HG02678 (cell line): Measurements from ENCODE around the gene SMYD4.
"Not testable (repeated sequence)": the region's sequence is repeated elsewhere in the genome, so short reads cannot be mapped to it uniquely, and the experiment has no call there.

ENCODE experiments used
- ATAC-seq: cut with Tn5 transposase; IDR thresholded peaks from one replicate; pipeline ENCODE4 v1.9.1; 2021; ENCODE audit warnings: mild to moderate bottlenecking, moderate library complexity; ENCODE audit not compliant: unreplicated experiment

Gene SMYD4, protein sequence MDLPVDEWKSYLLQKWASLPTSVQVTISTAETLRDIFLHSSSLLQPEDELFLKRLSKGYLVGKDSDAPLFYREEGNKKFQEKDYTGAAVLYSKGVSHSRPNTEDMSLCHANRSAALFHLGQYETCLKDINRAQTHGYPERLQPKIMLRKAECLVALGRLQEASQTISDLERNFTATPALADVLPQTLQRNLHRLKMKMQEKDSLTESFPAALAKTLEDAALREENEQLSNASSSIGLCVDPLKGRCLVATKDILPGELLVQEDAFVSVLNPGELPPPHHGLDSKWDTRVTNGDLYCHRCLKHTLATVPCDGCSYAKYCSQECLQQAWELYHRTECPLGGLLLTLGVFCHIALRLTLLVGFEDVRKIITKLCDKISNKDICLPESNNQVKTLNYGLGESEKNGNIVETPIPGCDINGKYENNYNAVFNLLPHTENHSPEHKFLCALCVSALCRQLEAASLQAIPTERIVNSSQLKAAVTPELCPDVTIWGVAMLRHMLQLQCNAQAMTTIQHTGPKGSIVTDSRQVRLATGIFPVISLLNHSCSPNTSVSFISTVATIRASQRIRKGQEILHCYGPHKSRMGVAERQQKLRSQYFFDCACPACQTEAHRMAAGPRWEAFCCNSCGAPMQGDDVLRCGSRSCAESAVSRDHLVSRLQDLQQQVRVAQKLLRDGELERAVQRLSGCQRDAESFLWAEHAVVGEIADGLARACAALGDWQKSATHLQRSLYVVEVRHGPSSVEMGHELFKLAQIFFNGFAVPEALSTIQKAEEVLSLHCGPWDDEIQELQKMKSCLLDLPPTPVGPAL

DNA sequence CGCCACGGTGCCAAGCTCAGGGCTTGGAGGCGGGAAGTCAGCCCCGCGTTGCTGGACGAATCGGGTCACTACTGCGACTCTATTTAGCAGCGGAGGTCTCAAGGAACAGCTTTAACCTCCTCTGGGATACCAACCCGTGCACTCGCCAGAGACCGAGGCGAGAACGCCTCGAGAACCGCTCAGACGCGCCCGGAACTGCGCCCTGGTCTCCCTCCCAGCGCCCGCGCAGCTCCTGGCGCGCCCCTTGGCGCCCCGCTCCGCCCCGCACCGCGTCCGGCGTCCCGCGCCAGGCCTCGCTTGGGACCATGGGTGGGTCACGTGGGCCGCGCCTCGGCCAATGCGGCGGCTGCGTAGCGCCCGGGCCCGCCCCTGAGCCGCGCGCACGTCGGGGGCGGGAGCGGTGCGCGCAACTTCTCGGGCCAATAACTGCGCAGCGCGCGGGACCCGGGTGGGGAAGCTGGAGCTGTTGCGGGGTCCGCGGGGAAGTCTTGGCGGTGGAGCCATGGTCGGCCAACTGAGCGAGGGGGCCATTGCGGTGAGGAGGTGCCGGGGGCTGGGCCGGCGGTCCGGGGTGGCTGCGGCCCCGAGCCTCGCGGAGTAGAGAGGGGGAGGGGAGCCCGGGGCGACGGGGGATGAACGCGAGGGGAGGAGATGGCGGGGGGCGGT, at the start of gene SMYD4, which contains the start of gene RPA1:
Gene SMYD4, minus strand, starts transcription at position 311 of the 666 bp plus-strand sequence. CDS start 1,908 bp downstream, outside the sequence.
Gene RPA1, plus strand, starts transcription at position 414 of the 666 bp plus-strand sequence. Its CDS starts 89 bp downstream, at position 503.
- ATAC-seq = peak; percentile 91

DNA sequence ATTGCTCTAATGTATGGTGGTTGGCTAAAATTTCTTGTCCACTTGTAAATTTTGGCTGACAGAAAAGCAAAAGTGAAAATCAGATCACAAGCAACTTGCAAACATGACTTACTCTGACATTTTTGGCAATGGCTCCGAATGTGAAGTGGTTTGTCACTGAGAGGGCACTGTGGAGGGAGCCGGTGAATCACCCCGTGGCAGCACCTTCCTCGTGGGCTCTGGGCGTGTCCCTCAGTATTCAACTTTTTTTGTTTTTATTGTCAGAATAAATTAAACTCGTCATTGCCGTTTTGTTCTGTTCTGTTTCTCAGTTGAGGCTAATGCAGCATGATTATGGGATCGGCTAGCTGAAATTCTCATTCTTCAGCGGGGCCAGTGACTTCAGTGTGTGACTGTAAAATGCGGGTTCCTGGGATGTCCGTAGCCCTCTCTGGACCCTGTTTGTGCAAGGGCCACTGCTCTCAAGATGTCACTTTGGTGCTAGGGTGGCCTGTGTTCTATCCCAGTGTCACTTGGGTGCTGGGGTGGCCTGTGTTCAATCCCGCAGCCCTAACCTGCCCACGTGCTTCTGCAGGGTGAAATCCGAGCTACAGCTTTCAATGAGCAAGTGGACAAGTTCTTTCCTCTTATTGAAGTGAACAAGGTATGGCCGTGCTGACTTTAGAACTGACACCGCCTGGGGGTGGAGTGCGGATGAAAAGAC, 48.9 kb upstream of the SMYD4 start:
- no peak for ATAC-seq

DNA sequence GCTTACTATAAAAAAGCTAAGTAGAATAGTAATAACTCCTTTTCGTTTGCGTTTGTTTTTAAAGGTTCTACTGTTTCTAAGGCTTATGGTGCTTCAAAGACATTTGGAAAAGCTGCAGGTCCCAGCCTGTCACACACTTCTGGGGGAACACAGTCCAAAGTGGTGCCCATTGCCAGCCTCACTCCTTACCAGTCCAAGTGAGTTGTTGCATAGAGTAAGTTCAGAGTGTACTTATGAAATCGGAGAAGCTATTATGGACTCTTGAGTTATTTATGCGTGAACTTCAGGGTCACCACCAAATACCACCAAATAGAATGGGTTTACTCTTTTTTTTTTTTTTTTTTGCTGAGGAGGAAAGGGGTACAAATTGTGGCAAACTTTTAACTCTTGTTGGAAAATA, 45.9 kb upstream of the SMYD4 start:
- ATAC-seq = no peak

DNA sequence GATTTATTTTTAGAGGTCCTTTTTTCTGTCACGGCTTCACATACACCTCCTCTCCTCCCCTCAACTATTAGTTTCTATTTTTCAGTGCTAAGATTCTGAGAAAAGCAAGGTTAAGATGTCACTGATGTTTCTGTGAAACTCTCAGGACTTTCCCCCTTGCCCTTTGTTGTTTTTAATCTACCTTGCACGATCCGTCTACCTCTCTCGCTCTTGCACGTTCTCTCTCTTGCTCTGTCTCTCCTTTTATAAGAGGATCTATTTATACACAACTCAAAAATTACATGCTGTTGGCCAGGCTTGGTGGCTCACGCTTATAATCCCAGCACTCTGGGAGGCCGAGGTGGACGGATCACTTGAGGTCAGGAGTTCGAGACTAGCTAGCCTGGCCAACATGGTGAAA, 43.7 kb upstream of the SMYD4 start:
- ATAC-seq = no peak

DNA sequence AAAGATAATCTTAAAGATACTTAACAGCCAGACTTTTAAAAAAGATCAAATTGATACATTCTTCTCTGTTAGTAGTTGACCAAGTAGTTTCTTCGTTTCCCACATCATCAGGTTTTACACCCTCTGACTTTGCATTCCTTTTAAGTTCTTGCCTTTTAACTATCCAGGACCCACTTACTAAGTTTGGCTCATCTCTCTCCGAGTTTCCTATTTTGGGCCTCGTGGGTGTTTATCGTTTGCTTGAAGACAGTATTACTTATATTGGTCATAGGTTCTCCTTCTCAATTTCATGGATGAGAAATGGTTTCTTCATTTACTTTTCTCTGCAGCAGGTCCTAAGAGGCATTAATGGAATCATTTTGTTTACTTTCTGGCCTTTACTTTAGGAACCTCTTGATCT, 43.3 kb upstream of the SMYD4 start:
- no peak for ATAC-seq

DNA sequence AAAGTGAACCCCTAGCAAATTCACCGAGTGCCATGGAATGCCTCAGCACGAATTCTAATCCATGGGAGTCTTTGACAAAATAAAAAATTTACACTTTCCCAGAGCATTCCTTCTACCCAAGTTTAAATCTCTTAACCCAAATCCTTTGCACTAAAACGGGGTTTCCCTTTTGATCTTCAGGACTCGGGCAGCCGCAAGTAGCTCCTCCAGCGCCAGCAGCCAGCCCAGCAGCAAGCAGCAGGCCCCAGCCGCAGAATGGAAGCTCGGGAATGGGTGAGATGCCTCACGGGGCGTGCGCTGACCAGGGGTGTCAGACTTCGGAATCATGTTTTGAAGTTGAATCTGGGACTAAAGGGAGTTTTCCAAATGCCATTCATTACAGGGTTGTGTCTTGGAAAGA, 42.6 kb upstream of the SMYD4 start:
- no peak for ATAC-seq

DNA sequence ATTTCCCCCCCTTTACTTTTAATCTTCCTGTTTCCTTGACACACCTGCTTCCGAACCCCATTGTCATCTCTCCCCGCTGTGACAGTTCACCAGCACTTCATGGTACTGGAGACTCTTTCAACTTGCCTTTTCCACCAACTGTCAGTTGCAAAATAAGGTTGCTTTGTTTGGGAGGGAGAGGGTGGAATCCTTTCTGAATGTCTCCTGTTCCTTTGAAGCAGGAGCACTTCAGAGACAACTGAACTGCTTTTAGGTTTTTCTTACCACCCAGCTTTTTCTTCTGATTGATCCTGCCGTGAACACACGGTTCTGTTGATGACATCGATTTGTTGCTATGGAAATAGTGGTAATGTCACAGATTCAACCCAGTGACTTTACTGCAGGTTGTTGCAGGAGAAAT, 42.1 kb upstream of the SMYD4 start:
- ATAC-seq = no peak

DNA sequence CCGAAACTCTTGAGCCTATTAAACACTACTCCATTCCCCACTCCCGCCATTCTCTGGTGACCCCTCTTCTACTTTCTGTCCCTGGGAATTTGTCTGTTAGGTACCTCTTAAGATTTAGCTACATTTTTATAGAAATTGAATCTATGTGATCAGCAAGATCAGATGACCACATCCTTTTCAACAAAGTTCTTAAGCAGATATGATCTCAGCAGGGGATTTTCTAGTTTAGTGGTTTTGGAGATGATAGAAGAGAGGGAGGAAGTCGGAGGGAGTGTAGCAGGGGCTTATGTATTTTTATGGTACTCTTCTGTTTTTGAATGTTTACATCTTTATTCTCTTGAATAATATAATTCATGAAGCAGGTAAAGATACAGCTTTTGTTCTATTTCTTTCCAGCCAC, 40.9 kb upstream of the SMYD4 start:
- no peak for ATAC-seq

DNA sequence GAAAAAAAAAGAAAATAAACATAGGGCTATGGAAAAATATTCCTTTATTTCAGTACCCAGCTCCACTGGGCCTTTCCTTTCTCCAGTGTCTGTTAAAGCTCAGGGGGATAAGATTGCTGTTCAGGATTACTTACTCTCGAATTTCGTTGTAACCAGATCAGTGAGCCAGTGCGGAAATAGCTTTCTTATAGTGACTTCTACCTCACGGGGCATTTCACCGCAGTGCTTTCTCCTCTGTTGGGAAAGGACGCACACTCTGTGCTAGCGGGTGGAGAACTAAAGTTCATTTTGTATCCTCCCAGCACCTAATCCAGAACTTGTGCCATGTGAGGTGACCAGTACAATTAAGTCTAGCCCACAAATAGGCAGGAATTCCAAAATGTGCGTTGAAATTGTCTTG, 38.4 kb upstream of the SMYD4 start:
- no peak for ATAC-seq

DNA sequence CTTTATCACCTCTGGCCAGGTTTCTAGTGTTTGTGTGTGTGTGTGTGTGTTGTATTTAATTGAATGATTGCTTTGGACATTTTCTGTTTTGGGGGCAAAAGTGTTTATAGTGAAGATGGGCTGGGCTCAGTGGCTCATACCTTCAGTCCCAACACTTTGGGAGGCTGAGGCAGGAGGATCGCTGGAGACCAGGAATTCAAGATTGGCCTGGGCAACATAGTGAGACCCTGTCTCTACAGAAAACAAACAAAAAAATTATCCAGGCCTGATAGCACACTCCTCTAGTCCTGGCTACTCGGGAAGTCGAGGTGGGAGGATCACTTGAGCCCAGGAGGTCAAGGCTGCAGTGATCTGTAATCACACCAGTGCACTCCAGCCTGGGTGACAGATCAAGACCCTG, 37.6 kb upstream of the SMYD4 start:
- ATAC-seq = no peak

DNA sequence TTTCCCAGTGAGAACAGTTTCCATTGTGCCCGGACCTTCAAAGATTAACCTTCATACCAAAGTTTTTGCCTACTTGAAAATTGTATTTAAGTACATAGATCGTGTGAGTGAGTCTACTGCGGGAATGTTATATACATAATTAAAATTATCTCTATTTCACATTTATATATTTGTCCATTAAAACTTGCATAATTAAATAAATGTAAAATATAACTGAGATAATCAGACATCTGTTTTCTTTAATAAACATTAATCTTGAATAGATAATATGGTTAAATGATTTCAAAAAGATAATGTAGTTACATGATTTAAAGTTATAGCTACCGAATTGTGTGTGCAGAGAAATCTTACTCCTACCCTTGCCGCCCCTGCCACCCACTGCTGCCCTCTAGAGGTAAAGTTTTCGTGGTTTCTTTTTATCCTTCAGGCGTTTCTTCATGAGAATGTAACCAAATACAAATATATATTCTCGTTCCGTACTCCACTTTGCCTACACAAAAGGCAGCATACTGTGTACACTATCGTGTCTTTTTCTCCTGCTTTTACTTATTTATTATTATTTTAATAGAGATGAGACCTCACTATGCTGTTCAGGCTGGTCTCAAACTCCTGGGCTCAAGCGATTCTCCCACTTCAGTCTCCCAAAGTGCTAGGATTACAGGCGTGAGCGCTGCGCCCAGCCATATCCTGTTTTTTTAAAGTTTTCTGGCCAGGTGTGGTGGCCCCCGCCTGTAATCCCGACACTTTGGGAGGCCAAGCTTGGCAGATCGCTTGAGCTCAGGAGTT, 35.7 kb upstream of the SMYD4 start:
- no peak for ATAC-seq

DNA sequence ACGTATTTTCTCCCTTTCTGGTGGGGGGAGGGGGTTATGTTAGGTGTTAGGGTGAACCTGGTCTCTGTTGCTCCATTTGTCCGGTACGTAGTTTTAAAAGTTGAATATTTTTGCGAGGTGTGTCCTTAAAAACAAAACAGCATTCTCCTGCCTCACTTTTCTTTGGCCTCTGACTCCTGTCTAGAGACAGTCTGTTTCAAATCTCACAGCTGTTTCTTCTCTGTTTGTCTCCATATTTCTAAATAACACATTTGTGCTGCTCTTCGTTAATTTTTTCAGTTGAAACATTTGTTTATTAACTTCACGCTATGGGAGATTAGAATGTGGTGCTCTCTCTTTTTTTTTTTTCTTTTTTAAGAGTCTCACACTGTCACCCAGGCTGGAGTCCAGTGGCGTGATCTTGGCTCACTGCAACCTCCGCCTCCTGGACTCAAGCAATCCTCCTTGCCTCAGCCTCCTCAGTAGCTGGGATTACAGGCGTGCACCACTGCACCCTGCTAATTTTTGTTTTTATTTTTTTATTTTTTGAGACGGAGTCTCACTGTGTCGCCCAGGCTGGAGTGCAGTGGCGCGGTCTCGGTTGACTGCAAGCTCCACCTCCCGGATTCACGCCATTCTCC, 31.8 kb upstream of the SMYD4 start:
- no peak for ATAC-seq

DNA sequence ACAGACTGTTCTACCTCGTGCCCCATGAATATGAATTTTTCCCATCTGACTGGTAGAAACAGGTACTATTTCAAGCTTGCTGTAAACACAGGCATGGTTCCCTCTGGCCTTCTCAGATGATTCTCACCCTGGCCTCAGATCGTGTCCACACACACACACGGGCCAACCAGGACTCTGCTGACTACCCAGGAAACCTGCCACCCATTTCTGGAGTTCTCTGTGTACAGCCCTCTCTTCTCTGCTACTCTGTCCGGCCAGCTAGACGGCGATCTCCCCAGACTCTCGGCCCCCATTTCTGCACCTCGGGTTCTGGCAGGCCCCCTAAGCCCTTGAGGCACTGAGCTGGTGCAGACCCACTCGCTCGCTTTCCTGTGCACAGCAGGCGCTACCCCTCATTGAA, 31.3 kb upstream of the SMYD4 start:
- ATAC-seq = no peak

DNA sequence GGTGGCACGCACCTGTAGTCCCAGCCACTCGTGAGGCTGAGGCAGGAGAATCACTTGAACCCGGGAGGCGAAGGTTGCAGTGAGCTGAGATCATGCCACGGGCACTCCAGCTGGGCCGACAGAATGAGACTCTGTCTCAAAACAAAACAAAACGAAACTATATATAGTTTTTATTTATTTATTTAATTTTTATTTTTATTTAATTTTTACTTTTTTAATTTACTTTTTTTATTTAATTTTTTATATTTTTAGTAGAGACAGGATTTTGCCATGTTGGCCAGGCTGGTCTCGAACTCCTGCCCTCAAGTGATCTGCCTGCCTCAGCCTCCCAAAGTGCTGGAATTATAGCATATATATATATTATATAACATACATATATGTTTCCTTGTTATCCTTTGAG, 26.8 kb upstream of the SMYD4 start:
- ATAC-seq = not testable (repeated sequence)

DNA sequence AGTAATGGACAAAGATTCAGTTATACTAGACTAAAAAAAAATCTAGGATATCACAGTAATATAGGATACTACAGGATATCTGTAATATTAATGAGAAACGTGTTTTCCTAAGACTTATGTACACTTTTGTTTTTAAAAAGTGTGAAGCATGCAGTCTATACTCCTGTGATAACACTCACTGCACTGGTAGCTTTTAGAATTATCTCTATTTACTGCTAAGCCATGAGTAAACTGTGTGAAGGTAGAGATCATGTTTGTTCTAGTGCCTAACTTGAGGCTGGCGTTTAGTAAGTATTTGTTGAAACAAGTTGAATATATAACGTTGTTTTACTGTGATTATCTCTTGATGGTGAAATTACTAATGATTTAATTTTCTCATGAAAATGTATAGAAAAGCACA, 24.0 kb upstream of the SMYD4 start:
- ATAC-seq = no peak

DNA sequence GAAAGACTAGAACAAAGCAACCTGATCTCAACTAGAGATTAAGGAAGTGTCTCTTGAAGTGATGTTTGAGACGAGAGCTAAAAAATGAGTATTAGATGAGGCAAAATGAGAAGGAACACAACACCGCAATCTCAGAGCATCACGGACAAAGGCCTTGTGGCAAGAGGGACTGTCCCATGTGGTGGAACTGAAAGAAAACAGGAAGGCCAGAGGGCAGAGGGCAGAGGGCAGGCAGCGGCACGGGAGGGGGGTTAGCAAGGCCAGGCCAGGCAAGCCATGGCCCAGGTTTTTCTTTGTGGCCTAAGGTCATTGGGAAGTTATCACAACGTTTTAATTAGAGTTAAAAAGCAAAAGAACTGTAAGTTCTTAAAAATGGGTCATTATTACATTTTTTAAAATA, 22.6 kb upstream of the SMYD4 start:
- ATAC-seq = no peak

DNA sequence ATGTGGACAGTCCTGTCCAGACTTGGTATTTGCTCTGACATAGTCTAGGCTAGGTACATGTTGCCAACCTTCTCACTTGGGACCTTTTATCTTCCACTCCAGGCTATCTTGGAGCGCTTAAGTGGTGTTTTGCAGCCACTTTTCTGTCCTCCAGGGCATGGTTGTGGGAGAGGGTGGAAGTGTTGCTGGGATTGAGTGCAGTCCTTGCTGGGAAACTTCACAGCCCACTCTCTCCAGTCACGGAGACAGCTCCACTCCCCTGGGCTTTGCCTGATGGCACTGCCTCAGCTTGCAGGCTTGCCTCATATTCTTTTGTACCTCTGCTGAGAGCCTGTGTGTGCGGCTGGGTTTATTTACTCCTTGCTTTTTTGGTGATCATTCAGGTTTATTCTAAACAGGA, 17.5 kb upstream of the SMYD4 start:
- no peak for ATAC-seq

DNA sequence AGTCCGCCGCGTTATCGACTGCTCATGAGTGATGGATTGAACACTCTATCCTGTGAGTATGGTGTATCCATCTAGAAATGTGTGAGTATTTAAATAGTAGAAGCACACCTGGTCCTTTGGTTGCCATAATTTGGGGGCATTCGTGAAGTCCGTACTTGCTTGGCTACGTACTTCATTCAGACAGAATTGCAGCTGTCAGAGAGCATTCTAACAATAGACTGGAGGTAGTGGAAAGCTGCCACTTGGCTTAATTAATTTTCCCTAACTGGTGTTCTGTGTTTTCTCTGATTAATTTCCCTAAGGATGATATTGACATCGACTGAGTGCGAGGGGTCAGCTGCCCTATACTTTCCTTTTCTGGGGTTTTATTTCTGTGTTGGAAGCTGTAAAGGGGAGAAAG, 14.2 kb upstream of the SMYD4 start:
- ATAC-seq = no peak

DNA sequence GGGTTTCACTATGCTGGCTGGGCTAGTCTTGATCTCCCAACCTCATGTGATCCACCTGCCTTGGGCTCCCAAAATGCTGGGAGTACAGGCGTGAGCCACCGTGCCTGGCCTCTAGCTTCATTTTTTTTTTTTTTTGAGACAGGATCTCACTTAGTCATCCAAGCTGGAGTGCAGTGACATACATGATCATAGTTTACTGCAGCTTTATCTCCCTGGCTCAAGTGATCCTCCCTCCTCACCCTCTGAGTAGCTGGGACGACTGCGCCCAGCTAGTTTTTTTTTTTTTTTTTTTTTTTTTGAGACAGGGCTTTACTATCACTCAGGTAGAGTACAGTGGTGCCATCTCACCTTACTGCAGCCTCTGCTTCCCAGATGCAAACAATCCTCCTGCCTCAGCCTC, 9.8 kb upstream of the SMYD4 start:
- no peak for ATAC-seq
